H1 (cell line): ENCODE measurements around the gene RPL41. TPM values are rescaled to one million over a fixed set of nuclear protein-coding genes. Genes with fewer than 3 reads are reported as not detected.

Experiments
- CTCF ChIA-PET: fragments of 300-600 bp; sonication (Branson Sonifier 250); formaldehyde crosslinking; loops from one replicate; lab custom pipeline; 2021; ENCODE audit not compliant: partially characterized antibody; lab: Charles Lee
- POLR2A ChIA-PET: fragments of 300-600 bp; sonication (Branson Sonifier 250); formaldehyde crosslinking; loops from one replicate; lab custom pipeline; 2021; ENCODE audit warnings: inconsistent platforms; ENCODE audit not compliant: partially characterized antibody; lab: Charles Lee
- DNase-seq, 2 experiments: peaks; one replicate each; pipeline versions ENCODE4 v3.0.0 to v3.0.0-alpha.2; 2010 to 2022; ENCODE audit warnings: low spot score in 2 of 2, low read depth in 1 of 2, mixed read lengths in 1 of 2
- FAIRE-seq: peaks from 2 replicates; lab custom pipeline; 2011; peaks lifted over from hg19 to GRCh38; lab: Jason Lieb, UNC
- H2AFZ ChIP-seq: 2 replicates; pipeline ENCODE4 v1.8.1; 2012; ENCODE audit warnings: low read length, inconsistent platforms
- H2AK5ac ChIP-seq: 2 replicates; pipeline ENCODE4 v1.6.1; 2013; ENCODE audit warnings: low read depth, low read length
- H2BK120ac ChIP-seq: replicated peaks from 2 replicates; pipeline ENCODE3; 2013; ENCODE audit warnings: low read depth, low read length, inconsistent platforms
- H2BK12ac ChIP-seq: 2 replicates; pipeline ENCODE4 v1.6.1; 2013; ENCODE audit warnings: low read depth, low read length
- H2BK15ac ChIP-seq: 2 replicates; pipeline ENCODE4 v1.6.1; 2013; ENCODE audit warnings: low read length
- H2BK20ac ChIP-seq: 2 replicates; pipeline ENCODE4 v1.6.1; 2013; ENCODE audit warnings: low read length
- H2BK5ac ChIP-seq: 2 replicates; pipeline ENCODE4 v1.6.1; 2013; ENCODE audit warnings: low read depth, low read length
- H3K14ac ChIP-seq: 2 replicates; pipeline ENCODE4 v1.6.1; 2013; ENCODE audit warnings: inconsistent platforms; ENCODE audit not compliant: insufficient read length
- H3K18ac ChIP-seq: 2 replicates; pipeline ENCODE4 v1.6.1; 2013; ENCODE audit warnings: low read length; ENCODE audit errors: extremely low read depth
- H3K23ac ChIP-seq: 2 replicates; pipeline ENCODE4 v1.6.1; 2013; ENCODE audit warnings: inconsistent platforms; ENCODE audit not compliant: insufficient read length
- H3K23me2 ChIP-seq: 2 replicates; pipeline ENCODE4 v1.6.1; 2013; ENCODE audit warnings: low read depth, low read length
- H3K27ac ChIP-seq: 2 replicates; pipeline ENCODE4 v1.6.1; 2011; ENCODE audit warnings: low read depth, low read length, inconsistent platforms
- H3K27me3 ChIP-seq, 4 experiments: replicated peaks in 1 of 4; 1 replicate in 1 of 4; 2 replicates in 3 of 4; pipeline versions ENCODE4 v1.6.1 to v1.8.1; 2011 to 2013; ENCODE audit warnings: low read length in 3 of 4, mild to moderate bottlenecking in 3 of 4, inconsistent platforms in 2 of 4, mixed read lengths in 2 of 4, moderate library complexity in 1 of 4; ENCODE audit not compliant: control insufficient read depth in 3 of 4, insufficient read depth in 3 of 4; ENCODE audit errors: extremely low read depth in 1 of 4
- H3K36me3 ChIP-seq, 4 experiments: 2 replicates each; pipeline versions ENCODE4 v1.6.1 to v1.8.1; 2011 to 2013; ENCODE audit warnings: mild to moderate bottlenecking in 4 of 4, low read length in 3 of 4, moderate library complexity in 2 of 4, control low read depth in 1 of 4, inconsistent platforms in 1 of 4; ENCODE audit not compliant: insufficient read depth in 4 of 4, control insufficient read depth in 2 of 4
- H3K4ac ChIP-seq: replicated peaks from 2 replicates; pipeline ENCODE3; 2013; ENCODE audit warnings: low read length, low read depth, mixed read lengths, inconsistent platforms; ENCODE audit not compliant: insufficient read length
- H3K4me1 ChIP-seq, 4 experiments: replicated peaks in 1 of 4; 1 replicate in 1 of 4; 2 replicates in 3 of 4; pipeline versions ENCODE4 v1.6.1 to v1.8.1; 2011 to 2013; ENCODE audit warnings: low read length in 3 of 4, inconsistent platforms in 2 of 4, mixed read lengths in 1 of 4; ENCODE audit not compliant: insufficient read depth in 4 of 4, control insufficient read depth in 3 of 4
- H3K4me2 ChIP-seq, 2 experiments: 2 replicates each; pipeline versions ENCODE4 v1.6.1 to v1.8.1; 2011 to 2013; ENCODE audit warnings: low read depth in 2 of 2, low read length in 2 of 2, control low read depth in 1 of 2, inconsistent platforms in 1 of 2, mild to moderate bottlenecking in 1 of 2; ENCODE audit not compliant: insufficient read depth in 1 of 2
- H3K4me3 ChIP-seq, 4 experiments: fragments of 200-600, 300-600 bp in 1 of 4; sonication (generic), shearing (Covaris generic), sonication (Bioruptor Twin) in 1 of 4; 2 replicates each; pipeline versions ENCODE4 v1.5.1 to v1.8.1; 2011 to 2016; ENCODE audit warnings: low read length in 4 of 4, low read depth in 3 of 4, control low read depth in 2 of 4, inconsistent platforms in 2 of 4, mild to moderate bottlenecking in 2 of 4, mixed read lengths in 1 of 4, moderate library complexity in 1 of 4; ENCODE audit not compliant: insufficient read depth in 2 of 4; ENCODE audit errors: extremely low read depth in 1 of 4
- H3K56ac ChIP-seq: replicated peaks from 2 replicates; pipeline ENCODE3; 2013; ENCODE audit warnings: low read depth, mild to moderate bottlenecking, mixed read lengths, low read length, inconsistent platforms; ENCODE audit not compliant: insufficient read length
- H3K79me1 ChIP-seq: 2 replicates; pipeline ENCODE4 v1.6.1; 2013; ENCODE audit warnings: low read depth, low read length, control low read depth
- H3K79me2 ChIP-seq, 2 experiments: 2 replicates each; pipeline versions ENCODE4 v1.6.1 to v1.8.1; 2012 to 2013; ENCODE audit warnings: low read length in 2 of 2, mild to moderate bottlenecking in 2 of 2, inconsistent platforms in 1 of 2; ENCODE audit not compliant: insufficient read depth in 2 of 2, control insufficient read depth in 1 of 2
- H3K9ac ChIP-seq, 4 experiments: replicated peaks in 1 of 4; 1 replicate in 1 of 4; 2 replicates in 3 of 4; pipeline versions ENCODE4 v1.6.1 to v1.8.1; 2011 to 2013; ENCODE audit warnings: low read depth in 3 of 4, low read length in 3 of 4, control low read depth in 2 of 4, mild to moderate bottlenecking in 2 of 4, moderate library complexity in 2 of 4, inconsistent platforms in 1 of 4; ENCODE audit errors: extremely low read depth in 1 of 4
- H3K9me3 ChIP-seq, 2 experiments: 2 replicates each; pipeline versions ENCODE4 v1.6.1 to v1.8.1; 2012 to 2013; ENCODE audit warnings: mild to moderate bottlenecking in 2 of 2, moderate library complexity in 2 of 2, control low read depth in 1 of 2, inconsistent platforms in 1 of 2, low read depth in 1 of 2, low read length in 1 of 2, mixed read lengths in 1 of 2; ENCODE audit not compliant: insufficient read depth in 2 of 2
- H4K20me1 ChIP-seq, 2 experiments: replicated peaks in 1 of 2; 2 replicates each; pipeline versions ENCODE3 to v1.8.1; 2011 to 2013; ENCODE audit warnings: inconsistent platforms in 2 of 2, low read length in 2 of 2, mild to moderate bottlenecking in 1 of 2; ENCODE audit not compliant: insufficient read depth in 2 of 2, control insufficient read depth in 1 of 2
- H4K5ac ChIP-seq: 2 replicates; pipeline ENCODE4 v1.6.1; 2013; ENCODE audit warnings: low read length, low read depth, mixed read lengths, inconsistent platforms; ENCODE audit not compliant: insufficient read length
- H4K8ac ChIP-seq: 2 replicates; pipeline ENCODE4 v1.8.0; 2013; ENCODE audit warnings: mild to moderate bottlenecking, moderate library complexity, low read length, inconsistent platforms; ENCODE audit not compliant: insufficient read depth; ENCODE audit errors: extremely low read depth
- H4K91ac ChIP-seq: replicated peaks from 2 replicates; pipeline ENCODE3; 2013; ENCODE audit warnings: low read length, mixed read lengths, inconsistent platforms; ENCODE audit not compliant: insufficient read length
- ASH2L ChIP-seq: fragments of 200-600, 300-600 bp; sonication (generic); IDR thresholded peaks from one replicate; pipeline ENCODE4 v1.7.1; 2017; ENCODE audit warnings: low read length
- SIN3A ChIP-seq, 2 experiments: IDR thresholded peaks in 1 of 2; conservative IDR thresholded peaks in 1 of 2; 2 replicates each; pipeline ENCODE4 v1.6.1; 2011 to 2012; ENCODE audit warnings: low read length in 2 of 2, improper control_type of control experiment in 1 of 2, low read depth in 1 of 2, mild to moderate bottlenecking in 1 of 2
- SUZ12 ChIP-seq: fragments of 200-600 bp; sonication (generic); IDR thresholded peaks from 2 replicates; pipeline ENCODE4 v1.6.1; 2012; ENCODE audit warnings: mild to moderate bottlenecking, inconsistent platforms, low read length, moderate library complexity, mixed read lengths
- TAF1 ChIP-seq: IDR thresholded peaks from 2 replicates; pipeline ENCODE4 v1.6.1; 2011; ENCODE audit warnings: mild to moderate bottlenecking, low read depth, low read length
- WGBS, 2 experiments: shearing (Covaris generic) in 1 of 2; methylation state at CpG; one replicate each; pipeline versions ENCODE4 v1.1.6 to v1.1.7; 2013 to 2015; ENCODE audit warnings: low lambda C conversion rate in 2 of 2, mixed read lengths in 2 of 2, inconsistent platforms in 1 of 2, low coverage in 1 of 2, missing lambda C conversion rate in 1 of 2; ENCODE audit not compliant: insufficient replicate concordance in 2 of 2, insufficient coverage in 1 of 2, insufficient read length in 1 of 2; ENCODE audit errors: extremely low coverage in 1 of 2, missing lambda C conversion rate in 1 of 2; 5-methylcytosine and 5-hydroxymethylcytosine counted together
- polyA plus RNA-seq, 7 experiments: library from polyadenylated mRNA; depleted of rRNA in 3 of 7; stranded (reverse) in 5 of 7; unstranded in 2 of 7; fragments of >200 nt in 5 of 7; fragments of 200-250 nt in 2 of 7; gene quantifications; 1 replicate in 5 of 7; 2 replicates in 1 of 7; 4 replicates in 1 of 7; pipeline versions ENCODE4 v1.2.1 to v1.2.3, GENCODE V29; 2011 to 2013; ENCODE audit warnings: missing spikeins in 2 of 7, mixed read lengths in 2 of 7
- total RNA-seq: library from RNA; stranded (reverse); fragmentation: NEBNext Ultra II Directional; extraction: Animal tissue kit (Norgen Biotek cat#: 25700); gene quantifications from 2 replicates; pipeline ENCODE4 v1.2.1, GENCODE V29; 2021

The RPL41 gene
- total and polyA plus RNA-seq, 2 of the 8 experiments (the other 6 are each of a cell fraction or from before 2014, with no cell fraction given) = 4,440 to 16,488 TPM

GRCh38 chr12:56127485-56127887 is 11.1 kb downstream of the RPL41 start:
- Histone ChIP-seq H3K79me1 (no peaks in the 10 kb centered on the region), H3K14ac (no peak overlapping the region), H3K9me3 (no peaks in the 10 kb centered on the region; a peak in 1 of 4 replicates), H2BK12ac (no peak overlapping the region), H2BK120ac (no peak overlapping the region), H3K18ac (no peak overlapping the region), H4K5ac (no peak overlapping the region), H3K4me2 (peak overlapping the region; percentile 70 to 98), H3K23me2 (peaks cover 12% of the 10 kb centered on the region), H2BK5ac (no peak overlapping the region), H3K4me3 (peak overlapping the region; percentile 26 to 59 (median 34)), H4K8ac (no peak overlapping the region), H3K79me2 (peaks cover 0 to 10% of the 10 kb centered on the region in 2 experiments; a peak in 1 of 4 replicates), H3K4ac (no peak overlapping the region), H2AK5ac (no peak overlapping the region), H3K4me1 (peaks cover 0 to 13% (median 5%) of the 10 kb centered on the region in 4 experiments; a peak in 5 of 7 replicates), H4K91ac (no peak overlapping the region), H3K27ac (peak overlapping the region; percentile 70), H3K9ac (peak overlapping the region in 3 of 4 experiments; percentile 42 to 79 (median 64); a peak in 5 of 7 replicates), H3K23ac (no peak overlapping the region), H3K36me3 (peaks cover 11 to 22% (median 18%) of the 10 kb centered on the region in 4 experiments), H3K27me3 (no peaks in the 10 kb centered on the region), H2BK20ac (no peak overlapping the region), H2AFZ (no peak overlapping the region), H2BK15ac (no peak overlapping the region), H4K20me1 (peaks cover 0 to 2% of the 10 kb centered on the region in 2 experiments), H3K56ac (no peak overlapping the region)
- ChIA-PET CTCF (interaction anchor here (0.6 to 5.4 kb wide), 14 partner anchors 8 to 133 kb away, joined by 3 to 46 read pairs (median 6); partner anchors contain the start of genes RNF41, SMARCC2 and ZC3H10), POLR2A (interaction anchor here (0.6 to 5.3 kb wide), 15 partner anchors 9 to 139 kb away, joined by 3 to 161 read pairs (median 5); partner anchors contain the start of genes COQ10A, ERBB3, MYL6B and PA2G4)
- peak; percentile 29 for TF ChIP-seq ASH2L
- no peak for TF ChIP-seq SUZ12
- TF ChIP-seq SIN3A (conservative IDR thresholded peaks at IDR 0.05 in 1 of 2, IDR thresholded peaks at IDR 0.05 in 1 of 2; ENCODE audit: low read depth in 1 of 2, low read length in 2 of 2) = 0 out of 4 replicates have a peak, but pooled peaks of 1 of the 2 experiments have one; percentile 51
- TF ChIP-seq TAF1 = peak; percentile 60; the same call in 1 of the 2 replicates
- FAIRE-seq (no peak), DNase-seq (no peak)
- WGBS, 2 experiments = 7% methylated on average over 8 of the region's 8 CpGs; no CpG with 5 or more reads in 1 of the 2 experiments
